Ishikawa (cell line): ENCODE data around the gene TMEM132E.

Experiments used
- CEBPB ChIP-seq: IDR thresholded peaks from 2 replicates; pipeline ENCODE4 v1.6.1; 2012
- CREB1 ChIP-seq: IDR thresholded peaks from 2 replicates; pipeline ENCODE4 v1.6.1; 2012; ENCODE audit warnings: low read depth
- EGR1 ChIP-seq: IDR thresholded peaks from 2 replicates; pipeline ENCODE4 v1.6.1; 2012
- EP300 ChIP-seq: IDR thresholded peaks from 2 replicates; pipeline ENCODE4 v1.6.1; 2012; ENCODE audit warnings: borderline replicate concordance
- FOXM1 ChIP-seq: IDR thresholded peaks from 2 replicates; pipeline ENCODE4 v1.6.1; 2012; ENCODE audit warnings: low read depth, borderline replicate concordance
- NFIC ChIP-seq: IDR thresholded peaks from 2 replicates; pipeline ENCODE4 v1.6.1; 2012
- RAD21 ChIP-seq: IDR thresholded peaks from 2 replicates; pipeline ENCODE4 v1.6.1; 2012; ENCODE audit warnings: low read depth
- TAF1 ChIP-seq: IDR thresholded peaks from 2 replicates; pipeline ENCODE4 v1.6.1; 2012; ENCODE audit warnings: low read depth, mild to moderate bottlenecking
- TCF12 ChIP-seq: IDR thresholded peaks from 2 replicates; pipeline ENCODE4 v1.6.1; 2012; ENCODE audit warnings: low read depth
- TEAD4 ChIP-seq: IDR thresholded peaks from 2 replicates; pipeline ENCODE4 v1.6.1; 2012
- YY1 ChIP-seq: IDR thresholded peaks from 2 replicates; pipeline ENCODE4 v1.6.1; 2012; ENCODE audit warnings: low read depth
- ZBTB7A ChIP-seq: IDR thresholded peaks from 2 replicates; pipeline ENCODE4 v1.6.1; 2012; ENCODE audit warnings: low read depth
- TF ChIP-seq, protein P1 (sequence below): IDR thresholded peaks from 2 replicates; pipeline ENCODE4 v1.6.1; 2012; ENCODE audit warnings: low read depth, mild to moderate bottlenecking
- TF ChIP-seq, protein P2 (sequence below): IDR thresholded peaks from 2 replicates; pipeline ENCODE4 v1.6.1; 2012
- TF ChIP-seq, protein P3 (sequence below): IDR thresholded peaks from 2 replicates; pipeline ENCODE4 v1.6.1; 2012

TMEM132E gene

DNA sequence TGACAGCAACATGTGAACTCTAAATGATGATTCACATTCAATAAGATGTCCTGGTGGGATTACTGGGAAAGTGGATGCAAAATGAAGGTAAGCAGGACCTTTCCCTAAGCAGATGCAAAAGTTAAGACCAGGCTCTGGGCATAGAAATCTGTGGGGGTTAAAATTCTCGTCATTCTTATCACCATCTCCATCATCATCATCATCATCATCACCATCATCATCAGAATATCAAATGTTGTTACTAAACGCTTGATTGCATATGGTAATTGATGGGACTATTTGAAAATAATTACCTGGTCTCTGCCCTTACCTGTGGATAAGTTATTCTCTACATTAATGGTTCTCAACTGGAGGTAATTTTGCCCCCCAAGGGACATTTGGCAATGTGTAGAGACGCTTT lies 41.9 kb upstream of the TMEM132E start:
- TF ChIP-seq RAD21 (no peak), YY1 (no peak), CEBPB (no peak), EP300 (no peak), TAF1 (no peak), NFIC (no peak), TEAD4 (no peak), EGR1 (no peak), ZBTB7A (no peak), CREB1 (no peak), TCF12 (no peak), FOXM1 (no peak)
- TF ChIP-seq, protein P1, sequence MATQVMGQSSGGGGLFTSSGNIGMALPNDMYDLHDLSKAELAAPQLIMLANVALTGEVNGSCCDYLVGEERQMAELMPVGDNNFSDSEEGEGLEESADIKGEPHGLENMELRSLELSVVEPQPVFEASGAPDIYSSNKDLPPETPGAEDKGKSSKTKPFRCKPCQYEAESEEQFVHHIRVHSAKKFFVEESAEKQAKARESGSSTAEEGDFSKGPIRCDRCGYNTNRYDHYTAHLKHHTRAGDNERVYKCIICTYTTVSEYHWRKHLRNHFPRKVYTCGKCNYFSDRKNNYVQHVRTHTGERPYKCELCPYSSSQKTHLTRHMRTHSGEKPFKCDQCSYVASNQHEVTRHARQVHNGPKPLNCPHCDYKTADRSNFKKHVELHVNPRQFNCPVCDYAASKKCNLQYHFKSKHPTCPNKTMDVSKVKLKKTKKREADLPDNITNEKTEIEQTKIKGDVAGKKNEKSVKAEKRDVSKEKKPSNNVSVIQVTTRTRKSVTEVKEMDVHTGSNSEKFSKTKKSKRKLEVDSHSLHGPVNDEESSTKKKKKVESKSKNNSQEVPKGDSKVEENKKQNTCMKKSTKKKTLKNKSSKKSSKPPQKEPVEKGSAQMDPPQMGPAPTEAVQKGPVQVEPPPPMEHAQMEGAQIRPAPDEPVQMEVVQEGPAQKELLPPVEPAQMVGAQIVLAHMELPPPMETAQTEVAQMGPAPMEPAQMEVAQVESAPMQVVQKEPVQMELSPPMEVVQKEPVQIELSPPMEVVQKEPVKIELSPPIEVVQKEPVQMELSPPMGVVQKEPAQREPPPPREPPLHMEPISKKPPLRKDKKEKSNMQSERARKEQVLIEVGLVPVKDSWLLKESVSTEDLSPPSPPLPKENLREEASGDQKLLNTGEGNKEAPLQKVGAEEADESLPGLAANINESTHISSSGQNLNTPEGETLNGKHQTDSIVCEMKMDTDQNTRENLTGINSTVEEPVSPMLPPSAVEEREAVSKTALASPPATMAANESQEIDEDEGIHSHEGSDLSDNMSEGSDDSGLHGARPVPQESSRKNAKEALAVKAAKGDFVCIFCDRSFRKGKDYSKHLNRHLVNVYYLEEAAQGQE: no peak
- TF ChIP-seq, protein P2, sequence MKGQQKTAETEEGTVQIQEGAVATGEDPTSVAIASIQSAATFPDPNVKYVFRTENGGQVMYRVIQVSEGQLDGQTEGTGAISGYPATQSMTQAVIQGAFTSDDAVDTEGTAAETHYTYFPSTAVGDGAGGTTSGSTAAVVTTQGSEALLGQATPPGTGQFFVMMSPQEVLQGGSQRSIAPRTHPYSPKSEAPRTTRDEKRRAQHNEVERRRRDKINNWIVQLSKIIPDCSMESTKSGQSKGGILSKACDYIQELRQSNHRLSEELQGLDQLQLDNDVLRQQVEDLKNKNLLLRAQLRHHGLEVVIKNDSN: no peak
- TF ChIP-seq, protein P3, sequence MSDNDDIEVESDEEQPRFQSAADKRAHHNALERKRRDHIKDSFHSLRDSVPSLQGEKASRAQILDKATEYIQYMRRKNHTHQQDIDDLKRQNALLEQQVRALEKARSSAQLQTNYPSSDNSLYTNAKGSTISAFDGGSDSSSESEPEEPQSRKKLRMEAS: no peak

DNA sequence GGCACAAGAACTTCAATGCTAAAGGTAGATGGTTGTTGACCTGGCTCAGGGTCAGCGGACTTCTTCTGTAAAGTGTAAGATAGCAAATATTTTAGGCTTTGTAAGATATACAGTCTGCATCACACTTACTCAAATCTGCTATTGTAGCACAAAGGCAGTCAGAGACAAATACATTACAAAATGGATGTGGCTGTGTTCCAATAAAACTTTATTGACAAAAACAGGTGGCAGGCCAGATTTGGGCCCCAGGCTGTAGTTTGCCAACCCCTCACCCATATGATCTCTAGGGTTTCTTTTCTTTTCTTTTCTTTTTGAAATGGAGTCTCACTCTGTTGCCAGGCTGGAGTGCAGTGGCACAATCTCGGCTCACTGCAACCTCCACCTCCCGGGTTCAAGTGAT lies 39.5 kb upstream of the TMEM132E start:
- TF ChIP-seq RAD21 (no peak), NFIC (no peak), EP300 (no peak), TEAD4 (no peak), YY1 (no peak), EGR1 (no peak)
- TF ChIP-seq, protein P3: no peak
- TF ChIP-seq, protein P2: no peak

DNA sequence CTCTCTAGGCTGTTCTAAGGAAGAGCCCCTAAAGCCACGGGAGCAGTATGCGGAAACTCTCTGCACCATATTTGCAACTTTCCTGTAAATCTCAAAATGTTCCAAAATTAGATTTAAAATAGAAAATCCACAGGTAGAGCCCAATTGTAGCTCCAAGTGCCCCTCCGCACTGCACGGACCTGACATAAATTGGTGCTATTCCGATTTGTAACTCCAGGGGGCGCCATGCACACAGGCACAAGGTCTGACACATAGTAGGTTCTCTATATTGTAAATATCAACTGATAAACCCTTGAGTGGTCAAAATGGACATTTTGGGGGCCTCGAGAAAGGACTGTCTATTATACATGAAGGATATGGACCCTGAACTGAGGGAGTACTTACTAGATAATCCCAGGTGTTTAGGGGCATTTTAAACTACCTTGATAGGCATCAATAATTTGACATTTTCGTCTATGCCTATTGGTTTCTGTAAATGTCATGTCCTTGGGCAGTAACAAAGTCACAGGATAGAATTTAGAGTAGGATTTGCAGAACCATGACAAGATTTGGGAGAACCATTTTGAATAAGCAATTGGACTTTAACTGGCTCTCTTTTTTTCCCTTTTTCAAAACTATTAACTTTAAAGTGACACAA lies 36.6 kb upstream of the TMEM132E start:
- TF ChIP-seq RAD21 (peak; percentile 80), TCF12 (no peak), FOXM1 (no peak)

DNA sequence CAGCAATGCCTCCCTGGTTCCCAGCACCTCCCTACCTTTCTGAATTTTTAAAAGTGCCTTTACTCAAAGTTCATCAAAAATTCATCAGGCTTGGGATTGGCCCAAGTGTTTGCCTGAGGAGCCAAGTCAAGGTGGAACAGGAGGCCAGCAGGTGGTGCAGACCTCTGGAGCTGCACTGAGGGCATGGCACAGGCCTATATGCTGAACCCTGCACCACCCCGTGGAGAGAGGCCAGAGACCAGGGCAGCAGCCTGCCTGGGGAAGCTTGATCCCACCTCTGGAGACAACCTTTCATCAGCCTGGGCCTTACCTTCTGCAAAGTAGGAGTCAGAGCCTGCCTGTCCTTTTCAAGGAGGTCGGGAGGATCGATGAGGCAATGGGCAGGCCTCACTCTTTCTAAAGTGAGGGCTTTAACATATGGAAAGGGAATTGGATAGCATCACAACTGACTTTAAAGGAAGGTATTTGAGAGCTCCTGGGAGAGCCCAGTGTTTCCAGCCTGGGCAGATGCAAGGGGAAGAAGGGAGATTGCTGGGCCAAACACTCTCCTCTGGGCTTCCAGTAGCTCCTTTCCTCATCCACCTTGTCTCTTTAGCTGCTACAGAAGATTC lies 31.8 kb upstream of the TMEM132E start:
- TF ChIP-seq EP300 (no peak), CEBPB (no peak), YY1 (no peak), TCF12 (no peak)
- TF ChIP-seq, protein P1: no peak
- TF ChIP-seq, protein P3: no peak

DNA sequence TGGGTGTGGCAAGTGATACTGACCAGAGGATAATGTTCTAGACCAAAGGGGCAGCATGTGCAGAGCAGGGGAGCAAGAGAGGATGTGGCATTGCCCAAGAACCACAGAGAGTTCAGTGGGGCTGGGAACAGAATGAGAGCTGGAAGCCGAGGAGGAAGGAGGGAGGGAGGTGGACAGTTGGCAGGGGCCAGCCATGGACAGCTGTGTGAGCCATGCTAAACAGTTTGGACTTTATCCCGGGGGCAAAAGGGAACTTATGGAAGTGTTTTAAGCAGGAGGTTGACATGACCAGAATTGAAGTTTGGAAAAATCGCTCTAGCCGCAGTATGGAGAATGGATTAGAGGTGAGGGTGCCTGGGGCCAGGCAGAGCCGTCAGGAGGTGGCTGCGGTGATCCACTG lies 29.4 kb upstream of the TMEM132E start:
- TF ChIP-seq FOXM1 (no peak), EGR1 (no peak), ZBTB7A (no peak), EP300 (no peak), TEAD4 (no peak), RAD21 (no peak), TCF12 (no peak), TAF1 (no peak), NFIC (no peak), CEBPB (no peak), CREB1 (no peak), YY1 (no peak)
- TF ChIP-seq, protein P2: no peak
- TF ChIP-seq, protein P3: no peak
- TF ChIP-seq, protein P1: no peak
